Stimulated activated effector memory CD8-positive, alpha-beta T cell treated with anti-CD3 and anti-CD28 coated beads, Interleukin-12 subunit alpha, Interleukin-12 subunit beta, amount 100 ng/mL, for 72 hours (primary cell): ENCODE data around the gene IFNA16.
A peak's percentile ranks its signal among the peaks of the same experiment; 100 is the strongest.
"Not testable (repeated sequence)": the region's sequence is repeated elsewhere in the genome, so short reads cannot be mapped to it uniquely, and the experiment has no call there.

Source experiments
- ATAC-seq: fragments of 150-1000 bp; cut with Tn5 transposase; 2 replicates; pipeline ENCODE4 v1.10.0; 2021
- DNase-seq, 2 donors: peaks; one replicate each; pipeline ENCODE4 v3.0.0; 2021 to 2022; ENCODE audit warnings: low spot score in 2 of 2
- H3K27ac Mint-ChIP-seq: one replicate; pipeline ENCODE4 v1.8.0; 2022; ENCODE audit warnings: mild to moderate bottlenecking, mixed read lengths
- H3K36me3 Mint-ChIP-seq: one replicate; pipeline ENCODE4 v1.8.0; 2022; ENCODE audit warnings: mild to moderate bottlenecking, mixed read lengths
- H3K4me1 Mint-ChIP-seq: one replicate; pipeline ENCODE4 v1.8.0; 2022; ENCODE audit warnings: mixed read lengths
- H3K4me3 Mint-ChIP-seq: one replicate; pipeline ENCODE4 v1.8.0; 2022; ENCODE audit warnings: mild to moderate bottlenecking, mixed read lengths
- H3K9me3 Mint-ChIP-seq: one replicate; pipeline ENCODE4 v1.8.0; 2022; ENCODE audit warnings: mixed read lengths

Gene IFNA16

DNA sequence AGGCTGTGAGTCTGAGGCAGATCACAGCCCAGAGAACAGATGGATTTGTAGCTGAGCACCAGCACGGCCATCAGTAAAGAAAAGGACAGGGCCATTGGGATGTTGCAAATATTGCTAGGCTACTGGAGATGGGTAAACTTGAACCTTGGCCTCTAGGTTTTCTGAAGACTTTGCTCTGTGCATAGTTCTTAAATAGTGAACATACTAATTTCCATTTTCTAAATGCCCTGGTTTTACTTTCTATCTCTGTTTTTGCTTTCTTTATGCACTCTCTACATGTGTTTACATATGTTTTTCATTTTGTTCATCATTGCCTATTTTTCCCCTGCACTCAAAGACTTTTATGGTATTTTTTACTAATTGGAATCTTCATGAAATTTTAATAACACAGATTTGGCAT, at the start of gene IFNA16:
Gene IFNA16 (minus strand): TSS at position 101 of the 400 bp plus-strand sequence. CDS start 6 bp downstream, at position 95.
- not testable (repeated sequence) for ATAC-seq, H3K4me3 Mint-ChIP-seq, H3K4me1 Mint-ChIP-seq, DNase-seq, H3K27ac Mint-ChIP-seq, H3K36me3 Mint-ChIP-seq, H3K9me3 Mint-ChIP-seq

DNA sequence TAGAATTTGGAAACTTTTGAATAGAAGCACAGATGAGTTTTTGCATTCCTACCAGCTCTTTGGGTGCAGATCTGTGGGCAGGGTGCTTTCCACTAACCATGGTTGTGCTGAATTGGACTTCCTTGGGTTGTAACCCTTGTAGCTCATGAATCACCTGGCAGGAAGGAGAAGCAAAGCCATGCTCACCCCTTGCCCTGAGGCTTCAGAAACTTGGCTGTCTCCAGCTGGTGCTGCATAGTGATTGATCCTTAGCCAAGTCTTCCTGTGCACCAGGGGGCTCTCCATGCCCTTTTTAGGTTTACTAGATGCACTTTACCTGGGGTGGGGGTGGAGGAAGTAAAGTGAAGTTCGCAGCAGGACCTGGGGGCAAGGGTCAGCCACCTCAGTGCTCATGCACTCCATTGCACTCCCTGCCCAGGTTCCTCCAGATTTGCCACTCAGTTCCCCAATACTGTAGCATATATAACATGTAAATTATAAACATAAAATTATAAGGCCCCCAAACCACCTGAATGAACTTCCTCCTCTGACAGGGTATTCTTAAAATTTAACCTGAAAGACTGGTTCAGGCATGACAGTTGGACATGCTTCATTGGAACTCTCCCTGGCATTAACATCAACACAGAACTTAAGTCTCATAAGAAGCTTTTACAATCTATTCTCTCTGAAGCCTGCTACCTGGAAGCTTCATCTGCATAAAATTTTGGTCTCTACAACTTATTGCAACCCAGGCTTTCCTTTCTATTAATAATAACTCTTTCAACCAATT, 48.5 kb upstream of the IFNA16 start:
- Mint-ChIP-seq H3K4me3 (no peak overlapping the region), H3K9me3 (no peaks in the 10 kb centered on the region), H3K27ac (no peak overlapping the region), H3K36me3 (no peaks in the 10 kb centered on the region), H3K4me1 (no peaks in the 10 kb centered on the region)
- DNase-seq = no peak
- ATAC-seq = peak; percentile 34

DNA sequence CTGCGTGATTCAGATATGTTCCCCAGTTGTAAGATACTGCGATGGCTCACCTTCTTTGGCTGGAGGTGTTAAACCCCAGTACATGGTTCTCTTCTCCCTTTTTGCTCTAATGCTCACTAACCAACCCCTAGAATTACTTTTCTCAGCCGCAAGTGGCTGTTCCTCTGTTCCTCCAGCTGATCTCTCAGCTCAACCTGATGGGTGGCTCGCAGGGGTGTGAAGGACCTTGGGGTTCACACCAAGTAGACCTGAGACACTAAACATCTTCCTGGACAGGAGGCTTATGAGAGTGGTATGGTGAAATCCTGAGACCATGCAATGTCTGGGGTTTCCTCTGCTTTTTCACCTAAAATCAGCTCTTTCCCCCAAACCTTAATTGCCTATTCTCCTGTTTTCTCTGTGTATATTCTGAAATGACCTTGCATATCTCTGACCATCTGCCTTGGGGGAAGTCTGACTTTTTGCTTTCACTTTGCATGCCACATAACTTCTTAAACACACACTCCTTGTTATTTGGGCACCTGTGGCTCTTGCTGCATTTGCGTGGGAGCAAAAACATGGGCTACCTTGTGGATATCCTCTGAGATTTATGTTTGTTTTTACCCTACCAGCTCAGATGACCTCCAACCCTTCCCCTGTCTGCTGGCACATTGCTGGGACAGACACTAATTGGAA, 38.6 kb upstream of the IFNA16 start:
- no peaks in the 10 kb centered on the region for H3K36me3 Mint-ChIP-seq
- peaks cover 6% of the 10 kb centered on the region for H3K4me1 Mint-ChIP-seq
- no peak for ATAC-seq
- no peaks in the 10 kb centered on the region for H3K9me3 Mint-ChIP-seq
- no peak for DNase-seq
- H3K4me3 Mint-ChIP-seq = no peak overlapping the region
- no peak overlapping the region for H3K27ac Mint-ChIP-seq

DNA sequence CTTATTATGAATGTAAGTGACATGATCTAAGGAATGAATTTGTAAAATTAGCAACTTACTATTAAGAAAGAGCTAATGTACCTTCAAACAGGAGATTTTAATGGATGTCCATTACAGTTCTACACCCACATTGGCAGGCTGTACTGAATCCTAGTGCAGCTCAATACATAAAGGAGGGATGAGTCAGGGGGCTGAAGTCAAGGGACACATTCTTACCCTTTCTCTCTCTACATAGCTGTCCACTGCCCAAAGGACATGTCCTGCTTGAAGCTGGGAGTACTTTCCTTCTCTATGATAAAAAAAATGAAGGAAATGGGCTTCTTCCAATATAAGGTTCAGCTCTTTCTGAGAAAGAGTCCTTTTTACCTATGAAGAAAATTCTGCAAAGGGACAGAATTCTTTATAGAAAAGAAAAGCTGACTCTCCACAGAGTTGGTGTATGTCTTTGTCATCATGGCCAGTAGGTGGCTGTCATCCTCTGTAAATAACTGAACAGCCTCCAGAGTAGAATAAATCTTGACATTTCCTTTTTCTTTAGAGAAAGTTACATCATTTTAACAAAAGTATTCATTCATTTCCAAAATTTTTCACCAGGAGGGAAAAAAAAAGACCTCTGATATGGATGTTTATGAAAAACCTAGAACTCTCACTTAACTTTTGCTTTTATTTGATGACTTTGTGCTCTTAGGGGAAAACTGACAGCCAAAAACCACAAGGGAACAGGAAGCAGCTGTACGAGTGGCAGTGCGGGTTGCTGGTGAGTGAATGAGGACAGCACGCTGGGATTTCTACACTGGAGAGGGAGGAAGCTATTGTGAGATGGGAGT, 35.8 kb upstream of the IFNA16 start:
- Mint-ChIP-seq H3K27ac (no peak overlapping the region), H3K4me1 (peaks cover 6% of the 10 kb centered on the region), H3K4me3 (no peak overlapping the region), H3K36me3 (no peaks in the 10 kb centered on the region), H3K9me3 (no peaks in the 10 kb centered on the region)
- DNase-seq (no peak), ATAC-seq (peak; percentile 72)

DNA sequence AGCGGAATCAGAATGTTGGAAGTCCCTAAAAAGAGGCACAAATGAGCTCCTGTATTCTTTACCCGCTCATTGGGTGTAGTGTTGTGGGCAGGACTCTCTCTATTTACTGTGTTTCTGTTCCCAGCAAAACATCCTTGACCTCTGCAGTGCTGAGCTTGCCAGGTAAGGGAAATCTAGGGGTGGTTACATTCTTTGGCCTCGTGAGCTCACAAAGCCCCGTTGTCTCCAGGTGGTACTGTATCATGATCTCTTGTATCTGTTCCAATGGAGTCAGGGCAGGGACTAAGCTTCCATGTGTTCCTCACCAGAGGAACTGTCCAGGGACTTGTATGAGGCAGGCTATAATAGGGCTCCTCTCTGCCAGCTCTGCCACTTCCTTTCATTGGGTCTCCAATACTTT, 34.5 kb upstream of the IFNA16 start:
- Mint-ChIP-seq H3K36me3 (no peaks in the 10 kb centered on the region), H3K27ac (no peak overlapping the region), H3K4me3 (no peak overlapping the region), H3K4me1 (peaks cover 6% of the 10 kb centered on the region), H3K9me3 (no peaks in the 10 kb centered on the region)
- no peak for DNase-seq
- no peak for ATAC-seq

DNA sequence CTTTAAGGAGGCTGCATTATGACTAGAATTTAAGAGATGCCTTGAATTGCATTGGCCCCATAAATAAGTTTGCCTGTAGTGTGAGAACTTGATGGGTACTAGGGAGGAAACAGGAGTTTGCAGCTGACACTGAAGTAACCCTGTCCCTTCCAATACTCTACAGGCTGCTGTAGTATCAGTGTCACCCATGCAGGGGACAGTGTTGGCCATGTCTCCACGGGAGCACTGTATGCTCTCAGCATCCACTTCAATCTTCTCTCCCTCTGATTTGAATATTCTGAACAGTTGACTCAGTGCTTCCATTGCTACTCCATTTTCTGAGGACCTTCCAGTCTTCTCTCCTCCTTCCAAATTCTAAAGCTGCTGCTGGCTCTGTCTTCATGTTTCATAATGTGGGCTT, 34.1 kb upstream of the IFNA16 start:
- ATAC-seq (no peak), DNase-seq (no peak)
- Mint-ChIP-seq H3K36me3 (no peaks in the 10 kb centered on the region), H3K4me3 (no peak overlapping the region), H3K27ac (no peak overlapping the region), H3K4me1 (peaks cover 6% of the 10 kb centered on the region), H3K9me3 (no peaks in the 10 kb centered on the region)

DNA sequence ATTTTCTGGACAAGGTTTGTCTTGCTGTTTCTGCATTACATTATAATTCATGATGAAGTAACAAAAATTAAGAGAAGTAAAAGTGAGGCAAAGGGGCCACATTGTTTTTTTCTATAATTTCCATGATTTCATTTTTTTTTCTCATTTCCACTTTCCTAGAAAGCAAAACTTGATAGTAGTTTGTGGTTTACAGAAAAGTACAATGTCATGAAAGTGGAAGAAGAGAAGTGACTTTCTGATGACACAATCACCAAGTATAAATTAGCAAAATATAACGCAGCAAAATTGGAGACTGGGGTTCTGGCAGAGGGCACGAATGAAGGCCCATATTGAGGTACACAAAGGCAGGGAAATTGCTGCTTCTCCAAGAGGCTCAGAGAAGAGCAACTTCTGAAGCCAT, 27.7 kb upstream of the IFNA16 start:
- DNase-seq = no peak
- ATAC-seq = no peak
- Mint-ChIP-seq H3K9me3 (no peaks in the 10 kb centered on the region), H3K27ac (no peak overlapping the region), H3K36me3 (no peaks in the 10 kb centered on the region), H3K4me1 (no peaks in the 10 kb centered on the region), H3K4me3 (no peak overlapping the region)

DNA sequence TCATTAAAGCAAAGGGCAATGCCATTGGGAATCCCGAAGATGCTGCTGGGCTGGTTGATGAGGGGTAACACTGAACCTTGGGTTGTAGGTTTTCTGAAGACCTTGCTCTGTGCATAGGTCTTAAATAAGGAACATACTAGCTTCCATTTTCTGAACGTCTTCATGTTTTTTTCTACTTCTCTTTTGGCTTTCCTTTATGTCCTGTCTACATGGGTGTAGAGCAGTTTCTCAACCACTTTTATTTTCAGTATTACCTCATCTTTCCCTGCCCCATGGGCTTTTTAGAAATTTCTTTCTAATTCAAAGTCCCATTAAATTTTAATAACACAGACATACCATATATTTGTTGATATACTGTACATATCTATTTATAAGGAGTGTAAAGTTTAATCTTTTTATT, 22.8 kb upstream of the IFNA16 start, which contains the start of gene IFNA14:
Gene IFNA14 (minus strand): TSS at position 95 of the 400 bp plus-strand sequence. CDS start 70 bp downstream, at position 25.
- H3K9me3 Mint-ChIP-seq = no peaks in the 10 kb centered on the region
- DNase-seq (no peak), ATAC-seq (no peak)
- H3K36me3 Mint-ChIP-seq = no peaks in the 10 kb centered on the region
- H3K4me1 Mint-ChIP-seq = peaks cover 13% of the 10 kb centered on the region
- no peak within 1 kb of the TSS for H3K4me3 Mint-ChIP-seq
- no peak within 1 kb of the TSS for H3K27ac Mint-ChIP-seq

DNA sequence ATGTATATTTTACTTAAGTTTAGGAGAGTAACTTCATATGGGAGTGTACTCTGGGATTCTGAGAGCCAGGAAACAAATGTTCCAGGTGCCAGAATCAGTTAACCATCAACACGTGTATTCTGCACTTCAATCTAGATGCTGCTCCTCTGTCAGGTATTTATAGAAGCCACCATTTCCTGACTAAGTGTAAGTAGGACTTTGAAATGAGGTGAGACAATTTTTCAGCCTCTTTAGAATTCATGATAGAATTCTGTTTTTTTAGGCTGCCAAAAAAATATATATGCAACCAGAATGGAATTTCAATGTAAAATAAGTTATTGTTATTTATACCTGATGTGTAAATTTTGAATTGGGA, 19.2 kb upstream of the IFNA16 start:
- H3K36me3 Mint-ChIP-seq, DNase-seq, ATAC-seq, H3K4me3 Mint-ChIP-seq, H3K9me3 Mint-ChIP-seq: not testable (repeated sequence)
- H3K4me1 Mint-ChIP-seq = peaks cover 13% of the 10 kb centered on the region
- H3K27ac Mint-ChIP-seq = peak overlapping the region; percentile 6

DNA sequence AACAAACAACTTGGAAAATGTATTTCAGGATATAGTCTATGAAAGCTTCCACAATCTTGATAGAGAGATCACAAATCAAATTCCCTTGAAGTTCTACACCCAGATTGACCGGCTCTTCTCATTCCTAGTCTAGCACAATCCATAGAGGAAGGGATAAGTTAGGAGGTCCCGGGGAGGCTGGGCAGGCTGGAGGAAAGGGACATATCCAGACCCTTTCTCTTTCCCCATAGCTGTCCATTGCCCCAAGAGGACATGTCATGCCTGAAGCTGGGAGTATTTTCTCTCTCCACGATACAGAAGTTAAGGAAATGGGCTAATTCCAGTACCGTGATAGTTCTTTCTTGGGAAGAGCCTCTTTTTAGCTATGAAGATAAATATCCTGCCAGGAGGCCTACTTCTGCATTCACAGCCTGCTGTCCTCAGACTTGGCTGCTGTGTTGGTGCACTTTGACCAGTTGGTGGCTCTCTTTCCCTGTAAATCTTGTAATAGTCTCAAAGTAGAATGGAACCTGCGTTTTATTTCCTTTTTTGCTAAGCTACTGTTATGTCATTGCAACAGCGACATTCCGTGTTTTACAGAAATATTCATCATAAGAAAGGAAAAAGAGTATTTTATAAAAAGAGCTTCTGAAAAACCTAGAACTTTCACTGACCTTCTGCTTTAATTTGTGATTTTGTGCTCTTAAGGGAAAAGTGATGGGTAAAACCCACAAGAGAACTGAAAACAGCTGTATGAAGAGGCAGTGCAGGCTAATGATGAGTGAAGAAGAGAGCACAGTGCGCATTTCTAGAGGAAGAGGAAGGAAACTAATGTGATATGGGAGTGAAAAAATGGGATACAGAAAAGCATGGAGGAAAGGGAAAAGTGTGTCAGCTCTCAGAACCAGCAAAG, 18.6 kb upstream of the IFNA16 start:
- H3K27ac Mint-ChIP-seq = peak overlapping the region; percentile 6
- H3K36me3 Mint-ChIP-seq, H3K9me3 Mint-ChIP-seq, DNase-seq, H3K4me3 Mint-ChIP-seq: not testable (repeated sequence)
- peak; percentile 59 for ATAC-seq
- peaks cover 13% of the 10 kb centered on the region for H3K4me1 Mint-ChIP-seq

DNA sequence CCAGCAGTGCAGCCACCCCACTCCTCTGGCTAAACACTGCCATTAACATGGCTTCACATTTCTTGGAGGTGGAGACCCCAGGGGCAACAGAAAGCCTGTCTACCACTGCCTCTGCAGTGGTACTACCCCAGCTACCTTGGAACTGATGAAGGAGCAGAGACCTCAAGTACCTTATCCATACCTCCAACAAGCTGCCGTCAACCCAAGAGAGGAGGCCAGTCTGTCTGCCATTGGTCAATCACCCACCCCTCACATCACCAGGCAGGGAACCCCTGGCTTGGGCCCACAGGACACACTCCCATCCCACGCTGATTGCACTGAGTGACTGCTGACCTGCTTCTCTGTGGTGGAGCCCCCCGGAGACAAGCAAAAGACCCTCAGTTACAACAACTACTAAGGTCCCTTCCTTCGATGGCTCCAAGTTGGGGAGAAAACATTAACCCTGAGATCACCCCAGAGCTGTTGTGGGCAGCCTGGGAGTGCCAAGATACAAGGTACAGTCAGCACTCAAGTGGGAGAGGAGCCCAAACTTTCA, 17.1 kb upstream of the IFNA16 start:
- Mint-ChIP-seq H3K36me3 (no peaks in the 10 kb centered on the region), H3K27ac (no peak overlapping the region), H3K4me3 (no peak overlapping the region), H3K4me1 (peaks cover 13% of the 10 kb centered on the region), H3K9me3 (no peaks in the 10 kb centered on the region)
- no peak for DNase-seq
- ATAC-seq = peak; percentile 26

DNA sequence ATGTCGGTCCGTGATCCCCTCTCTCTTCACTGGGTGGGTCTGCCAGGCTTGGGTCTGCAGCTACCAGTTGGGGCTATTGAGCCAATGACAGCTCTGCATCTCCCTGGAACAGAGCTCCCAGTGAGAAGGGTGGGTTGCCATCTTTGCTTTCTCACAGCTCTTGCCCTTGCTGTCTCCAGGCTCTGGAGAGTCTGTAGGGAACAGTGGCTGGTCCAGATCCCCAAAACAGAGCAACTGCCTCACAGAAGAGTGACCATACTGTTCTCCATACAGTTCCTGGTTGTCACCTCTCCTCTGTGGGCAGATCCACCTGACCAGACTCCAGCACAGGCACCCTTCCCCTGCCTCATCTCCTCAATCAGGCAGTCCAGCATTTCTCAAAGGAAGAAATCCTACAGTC, 16.1 kb upstream of the IFNA16 start:
- H3K36me3 Mint-ChIP-seq = no peaks in the 10 kb centered on the region

DNA sequence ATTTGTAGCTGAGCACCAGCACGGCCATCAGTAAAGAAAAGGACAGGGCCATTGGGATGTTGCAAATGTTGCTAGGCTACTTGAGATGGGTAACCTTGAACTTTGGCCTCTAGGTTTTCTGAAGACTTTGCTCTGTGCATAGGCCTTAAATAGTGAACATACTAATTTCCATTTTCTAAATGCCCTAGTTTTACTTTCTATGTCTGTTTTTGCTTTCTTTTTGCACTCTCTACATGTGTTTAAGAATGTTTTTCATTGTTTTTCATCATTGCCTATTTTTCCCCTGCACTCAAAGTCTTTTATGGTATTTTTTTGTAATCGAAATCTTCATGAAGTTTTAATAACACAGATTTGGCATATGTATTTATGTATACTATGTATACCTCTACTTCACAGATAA, 11.0 kb upstream of the IFNA16 start, which contains the start of gene IFNA17:
Gene IFNA17 (minus strand): TSS at position 101 of the 400 bp plus-strand sequence. CDS start 49 bp downstream, at position 52.
- Mint-ChIP-seq H3K9me3 (no peaks in the 10 kb centered on the region), H3K4me1 (no peaks in the 10 kb centered on the region), H3K36me3 (no peaks in the 10 kb centered on the region), H3K27ac (no peak within 1 kb of the TSS), H3K4me3 (no peak within 1 kb of the TSS)
- no peak for DNase-seq
- ATAC-seq = no peak

More for the DNA sequence above, 16.1 kb upstream of the IFNA16 start:
- Mint-ChIP-seq H3K27ac (no peak overlapping the region), H3K9me3 (no peaks in the 10 kb centered on the region), H3K4me1 (peaks cover 13% of the 10 kb centered on the region), H3K4me3 (no peak overlapping the region)
- peak; percentile 14 for ATAC-seq
- DNase-seq = no peak
